ENCODE data around the gene CHRNE.

The CHRNE gene

DNA sequence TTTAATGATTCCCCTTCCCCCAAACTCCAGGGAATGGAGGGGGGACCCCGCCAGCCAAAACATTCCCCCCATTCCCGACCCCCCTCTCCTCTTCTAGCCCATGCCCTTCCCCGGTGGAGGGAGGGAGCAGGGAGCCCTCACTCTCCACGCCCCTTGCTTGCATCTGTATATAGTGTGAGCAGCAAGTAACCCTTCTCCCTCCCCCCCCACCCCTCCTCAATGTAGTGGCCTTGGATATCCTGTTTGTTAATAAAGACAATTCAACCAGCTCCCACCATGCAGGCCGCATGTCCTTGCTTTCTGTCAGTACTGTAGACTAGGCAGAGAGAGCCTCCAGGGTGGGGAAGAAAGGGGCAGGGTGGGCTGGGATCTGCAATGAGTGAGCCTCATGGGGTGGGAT is 5.1 kb downstream of the CHRNE start:
- Histone ChIP-seq H4K20me1 (ENCODE audit: control insufficient read depth, insufficient read depth, low read depth, low read length) (no peaks in the 10 kb centered on the region; the same call in 1 of the 2 replicates), H3K27ac (ENCODE audit: low read depth, low read length) (no peak overlapping the region), H3K9me3 (ENCODE audit: control insufficient read depth, insufficient read depth, low read length) (no peaks in the 10 kb centered on the region), H3K79me2 (ENCODE audit: control insufficient read depth, low read length) (no peaks in the 10 kb centered on the region), H3F3A (ENCODE audit: control insufficient read depth, insufficient read depth) (no peaks in the 10 kb centered on the region), H3K36me3 (ENCODE audit: control insufficient read depth, low read length) (peaks cover 14% of the 10 kb centered on the region), H3K9me2 (replicated peaks; ENCODE audit: control insufficient read depth, low read length) (no peaks in the 10 kb centered on the region), H3K4me1 (ENCODE audit: control insufficient read depth, low read length) (peaks cover 22% of the 10 kb centered on the region), H3K4me3 (ENCODE audit: low read length) (no peak overlapping the region), H3K4me2 (ENCODE audit: low read length) (no peak overlapping the region), H3K27me3 (ENCODE audit: control insufficient read depth, low read length) (peaks cover 14% of the 10 kb centered on the region)
- TF ChIP-seq, protein P1, sequence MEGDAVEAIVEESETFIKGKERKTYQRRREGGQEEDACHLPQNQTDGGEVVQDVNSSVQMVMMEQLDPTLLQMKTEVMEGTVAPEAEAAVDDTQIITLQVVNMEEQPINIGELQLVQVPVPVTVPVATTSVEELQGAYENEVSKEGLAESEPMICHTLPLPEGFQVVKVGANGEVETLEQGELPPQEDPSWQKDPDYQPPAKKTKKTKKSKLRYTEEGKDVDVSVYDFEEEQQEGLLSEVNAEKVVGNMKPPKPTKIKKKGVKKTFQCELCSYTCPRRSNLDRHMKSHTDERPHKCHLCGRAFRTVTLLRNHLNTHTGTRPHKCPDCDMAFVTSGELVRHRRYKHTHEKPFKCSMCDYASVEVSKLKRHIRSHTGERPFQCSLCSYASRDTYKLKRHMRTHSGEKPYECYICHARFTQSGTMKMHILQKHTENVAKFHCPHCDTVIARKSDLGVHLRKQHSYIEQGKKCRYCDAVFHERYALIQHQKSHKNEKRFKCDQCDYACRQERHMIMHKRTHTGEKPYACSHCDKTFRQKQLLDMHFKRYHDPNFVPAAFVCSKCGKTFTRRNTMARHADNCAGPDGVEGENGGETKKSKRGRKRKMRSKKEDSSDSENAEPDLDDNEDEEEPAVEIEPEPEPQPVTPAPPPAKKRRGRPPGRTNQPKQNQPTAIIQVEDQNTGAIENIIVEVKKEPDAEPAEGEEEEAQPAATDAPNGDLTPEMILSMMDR (IDR thresholded peaks at IDR 0.05; ENCODE audit: low read depth, low read length, poor library complexity, severe bottlenecking) = no peak
- no peak for TF ChIP-seq EZH2phosphoT487 (IDR thresholded peaks at IDR 0.05; ENCODE audit: borderline replicate concordance, low read length)

DNA sequence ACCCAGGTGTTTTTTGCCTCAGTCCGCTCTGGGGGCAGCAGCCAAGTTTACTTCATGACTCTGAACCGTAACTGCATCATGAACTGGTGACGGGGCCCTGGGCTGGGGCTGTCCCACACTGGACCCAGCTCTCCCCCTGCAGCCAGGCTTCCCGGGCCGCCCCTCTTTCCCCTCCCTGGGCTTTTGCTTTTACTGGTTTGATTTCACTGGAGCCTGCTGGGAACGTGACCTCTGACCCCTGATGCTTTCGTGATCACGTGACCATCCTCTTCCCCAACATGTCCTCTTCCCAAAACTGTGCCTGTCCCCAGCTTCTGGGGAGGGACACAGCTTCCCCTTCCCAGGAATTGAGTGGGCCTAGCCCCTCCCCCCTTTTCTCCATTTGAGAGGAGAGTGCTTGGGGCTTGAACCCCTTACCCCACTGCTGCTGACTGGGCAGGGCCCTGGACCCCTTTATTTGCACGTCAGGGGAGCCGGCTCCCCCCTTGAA is 5.7 kb downstream of the CHRNE start:
- Histone ChIP-seq H4K20me1 (ENCODE audit: control insufficient read depth, insufficient read depth, low read depth, low read length) (no peaks in the 10 kb centered on the region; the same call in 1 of the 2 replicates), H3K36me3 (ENCODE audit: control insufficient read depth, low read length) (peaks cover 14% of the 10 kb centered on the region), H3K9me3 (ENCODE audit: control insufficient read depth, insufficient read depth, low read length) (no peaks in the 10 kb centered on the region), H3F3A (ENCODE audit: control insufficient read depth, insufficient read depth) (no peaks in the 10 kb centered on the region), H3K9me2 (replicated peaks; ENCODE audit: control insufficient read depth, low read length) (no peaks in the 10 kb centered on the region), H3K27me3 (ENCODE audit: control insufficient read depth, low read length) (peaks cover 14% of the 10 kb centered on the region), H3K79me2 (ENCODE audit: control insufficient read depth, low read length) (no peaks in the 10 kb centered on the region), H3K27ac (ENCODE audit: low read depth, low read length) (no peak overlapping the region), H3K4me1 (ENCODE audit: control insufficient read depth, low read length) (peaks cover 21% of the 10 kb centered on the region), H3K4me3 (ENCODE audit: low read length) (no peak overlapping the region), H3K4me2 (ENCODE audit: low read length) (no peak overlapping the region)
- no peak for TF ChIP-seq EZH2phosphoT487 (IDR thresholded peaks at IDR 0.05; ENCODE audit: borderline replicate concordance, low read length)
- TF ChIP-seq, protein P1 (IDR thresholded peaks at IDR 0.05; ENCODE audit: low read depth, low read length, poor library complexity, severe bottlenecking) = no peak

DNA sequence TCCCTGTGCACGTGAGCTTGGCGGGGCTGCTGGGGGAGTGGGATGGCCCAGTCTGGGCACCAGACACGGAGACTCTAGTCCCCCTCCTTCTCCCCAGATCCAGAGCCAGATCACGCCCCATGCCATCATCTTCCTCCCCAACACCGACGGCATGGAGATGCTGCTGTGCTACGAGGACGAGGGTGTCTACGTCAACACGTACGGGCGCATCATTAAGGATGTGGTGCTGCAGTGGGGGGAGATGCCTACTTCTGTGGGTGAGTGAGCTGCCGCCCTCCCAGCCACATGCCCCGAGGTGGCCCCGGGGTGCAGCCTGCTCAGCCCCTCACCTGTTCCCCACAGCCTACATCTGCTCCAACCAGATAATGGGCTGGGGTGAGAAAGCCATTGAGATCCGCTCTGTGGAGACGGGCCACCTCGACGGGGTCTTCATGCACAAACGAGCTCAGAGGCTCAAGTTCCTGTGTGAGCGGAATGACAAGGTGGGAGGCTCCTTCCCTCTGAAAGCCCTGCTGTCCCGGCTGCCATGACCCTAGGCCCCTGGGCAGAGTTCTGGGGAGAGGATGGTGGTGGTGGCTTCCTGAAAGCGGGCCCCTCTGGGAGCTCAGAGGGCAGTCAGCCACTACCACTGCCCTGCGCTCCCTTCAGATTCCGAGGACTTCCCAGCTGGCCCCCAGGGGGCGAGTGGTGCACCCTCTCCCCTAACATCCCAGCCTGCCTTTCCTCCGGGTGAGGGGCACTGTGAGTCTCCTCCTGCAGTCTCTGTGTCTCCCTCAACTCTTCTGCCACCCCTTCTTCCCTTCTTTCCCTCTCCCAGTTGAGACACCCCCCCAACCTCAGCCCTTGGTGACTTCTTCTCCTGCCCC is 6.3 kb downstream of the CHRNE start:
- Histone ChIP-seq H3K4me2 (ENCODE audit: low read length) (no peak overlapping the region), H3K36me3 (ENCODE audit: control insufficient read depth, low read length) (peaks cover 17% of the 10 kb centered on the region), H3K4me3 (ENCODE audit: low read length) (no peak overlapping the region), H3K9me2 (replicated peaks; ENCODE audit: control insufficient read depth, low read length) (no peaks in the 10 kb centered on the region), H3K27ac (ENCODE audit: low read depth, low read length) (no peak overlapping the region), H3K79me2 (ENCODE audit: control insufficient read depth, low read length) (no peaks in the 10 kb centered on the region), H3K4me1 (ENCODE audit: control insufficient read depth, low read length) (peaks cover 21% of the 10 kb centered on the region), H3F3A (ENCODE audit: control insufficient read depth, insufficient read depth) (no peaks in the 10 kb centered on the region), H4K20me1 (ENCODE audit: control insufficient read depth, insufficient read depth, low read depth, low read length) (no peaks in the 10 kb centered on the region; the same call in 1 of the 2 replicates), H3K9me3 (ENCODE audit: control insufficient read depth, insufficient read depth, low read length) (no peaks in the 10 kb centered on the region), H3K27me3 (ENCODE audit: control insufficient read depth, low read length) (peaks cover 14% of the 10 kb centered on the region)
- TF ChIP-seq EZH2phosphoT487 (IDR thresholded peaks at IDR 0.05; ENCODE audit: borderline replicate concordance, low read length) = no peak

Data from DOHH2 (cell line).